ENCODE results near the gene TNFRSF19.

TNFRSF19 gene

DNA sequence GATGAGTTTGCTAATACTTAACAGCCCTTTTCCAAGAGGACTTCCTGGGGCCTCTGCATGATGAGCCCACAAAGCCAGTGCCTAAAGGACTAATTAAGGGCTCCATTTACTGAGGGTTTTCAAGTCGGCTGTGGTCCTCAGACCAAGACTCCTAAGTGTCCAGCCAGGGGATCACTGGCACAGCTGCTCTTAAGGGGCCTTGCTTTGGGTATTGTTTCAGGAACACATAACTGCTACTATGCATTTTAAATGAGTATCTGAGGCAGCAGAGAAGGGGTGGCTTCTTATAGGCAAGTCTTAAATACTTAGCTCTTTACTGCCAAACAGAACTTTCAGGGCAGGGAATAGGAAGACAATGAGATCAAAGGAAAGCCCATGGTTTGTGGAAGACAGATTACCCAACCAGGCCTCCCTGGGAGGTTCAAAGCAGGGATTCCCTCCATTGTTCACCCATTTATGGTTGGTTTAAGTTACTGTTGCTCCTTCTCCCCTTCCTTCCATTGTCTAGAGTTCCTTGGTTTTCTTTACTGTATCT, 61.9 kb downstream of the TNFRSF19 start:
- no peak for TF ChIP-seq CTCF (conservative IDR thresholded peaks at IDR 0.05; ENCODE audit: low read depth)
- ChIA-PET POLR2A (ENCODE audit: low non-redundant PET) (no interaction called here), CTCF (interaction anchor here (0.6 kb wide), 1 partner anchor 53 kb away, joined by 3 read pairs; no protein-coding TSS in a partner anchor)
- no peak overlapping the region for H3K27ac ChIP-seq
- no peak for DNase-seq (ENCODE audit: low spot score)

DNA sequence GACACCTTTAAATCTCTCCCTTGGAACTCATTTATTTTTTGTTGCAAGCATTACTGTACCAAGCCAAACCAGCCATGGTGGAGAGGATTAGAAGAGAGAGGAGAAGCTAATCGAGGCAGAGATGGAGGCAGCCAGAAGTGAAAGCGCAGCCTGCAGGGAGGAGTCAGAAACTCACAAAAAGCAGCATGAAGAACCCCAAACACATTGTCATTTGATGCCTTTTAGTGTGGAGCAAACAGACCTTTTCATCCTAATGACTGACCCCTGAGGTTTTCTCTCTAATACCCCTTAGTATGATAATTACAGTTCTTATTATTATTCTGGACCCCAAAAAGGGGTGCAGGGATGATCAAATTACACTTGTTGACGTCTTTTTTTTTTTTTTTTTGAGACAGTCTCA, 62.5 kb downstream of the TNFRSF19 start:
- DNase-seq (ENCODE audit: low spot score) = no peak
- CTCF ChIA-PET = interaction anchor here (0.6 kb wide), 1 partner anchor 52 kb away, joined by 3 read pairs; no protein-coding TSS in a partner anchor
- POLR2A ChIA-PET (ENCODE audit: low non-redundant PET) = no interaction called here
- no peak overlapping the region for H3K27ac ChIP-seq
- no peak for TF ChIP-seq CTCF (conservative IDR thresholded peaks at IDR 0.05; ENCODE audit: low read depth)

- no peak for TF ChIP-seq CTCF (conservative IDR thresholded peaks at IDR 0.05; ENCODE audit: low read depth)
- POLR2A ChIA-PET (ENCODE audit: low non-redundant PET) = no interaction called here
- H3K27ac ChIP-seq = no peak overlapping the region
- CTCF ChIA-PET = interaction anchor here (1.1 kb wide), 1 partner anchor 14 kb away, joined by 3 read pairs; no protein-coding TSS in a partner anchor
- DNase-seq (ENCODE audit: low spot score) = no peak
Observed at GRCh38 chr13:23634897-23635296, 64.7 kb downstream of the TNFRSF19 start.

- ChIA-PET CTCF (no interaction called here), POLR2A (ENCODE audit: low non-redundant PET) (no interaction called here)
- H3K27ac ChIP-seq = no peak overlapping the region
- no peak for TF ChIP-seq CTCF (conservative IDR thresholded peaks at IDR 0.05; ENCODE audit: low read depth)
- no peak for DNase-seq (ENCODE audit: low spot score)
Observed at GRCh38 chr13:23636360-23636759, 66.1 kb downstream of the TNFRSF19 start.

- ChIA-PET CTCF (no interaction called here), POLR2A (ENCODE audit: low non-redundant PET) (no interaction called here)
- DNase-seq (ENCODE audit: low spot score) = no peak
- no peak overlapping the region for H3K27ac ChIP-seq
- TF ChIP-seq CTCF (conservative IDR thresholded peaks at IDR 0.05; ENCODE audit: low read depth) = no peak
Observed at GRCh38 chr13:23637829-23638228, 67.6 kb downstream of the TNFRSF19 start.

DNA sequence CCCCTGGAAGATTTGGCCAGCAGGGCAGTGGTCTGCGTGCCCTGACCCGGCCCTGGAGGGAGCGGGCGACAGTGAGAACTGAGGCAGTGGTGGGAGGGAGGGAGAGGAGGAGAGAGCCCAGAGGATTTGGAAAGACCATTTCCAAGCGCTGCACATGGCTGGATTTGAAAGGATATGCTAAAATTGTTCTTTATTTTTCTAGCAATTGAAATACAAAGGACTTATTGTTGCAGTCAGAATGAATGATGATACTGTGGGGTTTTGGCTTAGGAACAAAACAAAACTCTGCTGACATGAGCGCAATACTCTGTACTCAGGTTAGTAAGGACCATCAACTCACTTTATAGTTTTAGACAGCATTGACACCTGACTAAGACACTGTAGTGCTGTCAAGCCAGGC, 69.5 kb downstream of the TNFRSF19 start:
- TF ChIP-seq CTCF (conservative IDR thresholded peaks at IDR 0.05; ENCODE audit: low read depth) = no peak
- no peak overlapping the region for H3K27ac ChIP-seq
- no peak for DNase-seq (ENCODE audit: low spot score)
- ChIA-PET POLR2A (ENCODE audit: low non-redundant PET) (no interaction called here), CTCF (no interaction called here)
